Left renal pelvis (tissue), 4 donors: Measurements from ENCODE around the gene NOP10. TPM values are rescaled to one million over a fixed set of nuclear protein-coding genes. Genes with fewer than 3 reads are reported as not detected.

ENCODE experiments used
- DNase-seq, 4 donors: peaks; one replicate each; pipeline ENCODE4 v3.0.0-alpha.2; 2013; ENCODE audit warnings: low read depth in 4 of 4, low spot score in 3 of 4
- polyA plus RNA-seq, 4 donors: library from polyadenylated mRNA; unstranded; fragments of 120-200 nt; gene quantifications; one replicate each; pipeline ENCODE4 v1.2.1, GENCODE V29; 2013; ENCODE audit not compliant: insufficient read length in 4 of 4

NOP10 gene
- polyA plus RNA-seq, 4 donors, result 85.6 to 144 (median 123) TPM

GRCh38 chr15:34334672-34335071 lies 8.3 kb downstream of the NOP10 start:
- no peak for DNase-seq

- no peak for DNase-seq
Measured at GRCh38 chr15:34332553-34333120, 10.3 kb downstream of the NOP10 start.

GRCh38 chr15:34331809-34332208 lies 11.1 kb downstream of the NOP10 start:
- DNase-seq, result no peak

- no peak for DNase-seq
Measured at GRCh38 chr15:34330279-34330678, 12.7 kb downstream of the NOP10 start.

- DNase-seq, result no peak
Measured at GRCh38 chr15:34329006-34329405, 13.9 kb downstream of the NOP10 start.

GRCh38 chr15:34327906-34328305 lies 15.0 kb downstream of the NOP10 start:
- no peak for DNase-seq

- no peak for DNase-seq
Measured at GRCh38 chr15:34325368-34325767, 17.6 kb downstream of the NOP10 start.

GRCh38 chr15:34324933-34325332 lies 18.0 kb downstream of the NOP10 start:
- DNase-seq, result no peak

GRCh38 chr15:34323217-34323616 lies 19.7 kb downstream of the NOP10 start:
- DNase-seq, result no peak

GRCh38 chr15:34318277-34319079 lies 24.5 kb downstream of the NOP10 start:
- DNase-seq, result peak in 1 of 4 donors; percentile 27

GRCh38 chr15:34314491-34315490 lies 28.1 kb downstream of the NOP10 start:
- DNase-seq, result no peak

- no peak for DNase-seq
Measured at GRCh38 chr15:34311563-34311962, 31.4 kb downstream of the NOP10 start.

- no peak for DNase-seq
Measured at GRCh38 chr15:34304613-34305012, 38.3 kb downstream of the NOP10 start.

- no peak for DNase-seq
Measured at GRCh38 chr15:34301058-34301457, 41.9 kb downstream of the NOP10 start.

- DNase-seq, result no peak
Measured at GRCh38 chr15:34297059-34297458, 45.9 kb downstream of the NOP10 start.

GRCh38 chr15:34292621-34293020 lies 50.3 kb downstream of the NOP10 start:
- no peak for DNase-seq

Other genes with a start within 250 kb of the NOP10 start
- 10 to 100 TPM; 75.4 to 96.4 (median 84.0) TPM for gene EMC7, start 241.3 kb downstream of the NOP10 start, polyA plus RNA-seq
- 1 to 10 TPM in 3 of 4 donors, under 1 TPM in 1; 0.97 to 2.8 (median 1.8) TPM for gene PGBD4, start 241.1 kb downstream of the NOP10 start, polyA plus RNA-seq
- 10 to 100 TPM; 59.9 to 85.6 (median 61.1) TPM for gene KATNBL1, start 133.0 kb downstream of the NOP10 start, polyA plus RNA-seq
- gene EMC4, start 118.1 kb downstream of the NOP10 start, polyA plus RNA-seq, result 100 to 1,000 TPM; 123 to 132 (median 127) TPM
- gene SLC12A6, start 5.4 kb downstream of the NOP10 start, polyA plus RNA-seq, result 10 to 100 TPM; 20.3 to 25.4 (median 23.1) TPM
- under 1 TPM in 2 of 4 donors, not detected in 2; 0.04 to 0.08 TPM for gene NUTM1, start 179 bp upstream of the NOP10 start, polyA plus RNA-seq
- 10 to 100 TPM; 34.6 to 58.0 (median 41.2) TPM for gene LPCAT4, start 24.1 kb upstream of the NOP10 start, polyA plus RNA-seq
- 100 to 1,000 TPM in 2 of 4 donors, 10 to 100 TPM in 2; 55.3 to 137 (median 92.1) TPM for gene GOLGA8A, start 94.7 kb upstream of the NOP10 start, polyA plus RNA-seq
- 100 to 1,000 TPM in 2 of 4 donors, 10 to 100 TPM in 2; 34.5 to 157 (median 100) TPM for gene GOLGA8B, start 240.5 kb upstream of the NOP10 start, polyA plus RNA-seq